ENCODE measurements around the gene ENAH.

DNA sequence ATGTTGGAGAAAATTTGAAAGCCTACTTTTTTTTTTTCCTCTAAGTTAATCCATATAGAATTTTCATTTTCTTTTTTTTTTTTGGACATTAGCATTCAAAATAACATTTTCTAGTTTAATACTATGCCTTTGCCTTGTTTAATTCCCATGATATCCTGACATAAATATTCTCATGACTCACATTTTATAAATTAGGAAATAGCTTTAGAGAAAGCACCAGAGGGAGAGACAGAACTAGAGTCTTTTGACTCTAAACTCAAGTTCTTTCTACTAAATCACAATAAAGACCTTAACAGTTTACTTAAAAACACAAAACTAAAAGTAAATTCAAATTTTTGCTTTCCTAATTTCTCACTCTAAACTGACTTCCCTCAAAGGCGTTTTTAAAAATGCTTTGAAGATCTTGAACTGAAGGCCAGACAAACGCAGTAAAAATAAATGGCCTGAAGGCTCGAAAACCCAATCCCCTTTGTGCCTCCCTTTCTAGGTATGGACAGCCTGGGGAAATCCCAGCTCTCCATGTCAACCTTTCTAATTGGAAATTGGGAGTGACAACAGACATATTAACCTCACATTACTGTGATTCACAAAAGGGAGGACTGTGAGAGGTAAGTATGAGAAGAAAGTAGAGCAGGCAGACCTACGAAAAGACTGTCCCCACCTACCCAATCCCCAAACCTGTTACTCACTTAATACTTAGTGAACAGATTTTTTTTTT lies 104.6 kb downstream of the ENAH start:
- TF ChIP-seq CTCF (IDR thresholded peaks at IDR 0.05) (no peak), EP300 (IDR thresholded peaks at IDR 0.05) (no peak), POLR2A (IDR thresholded peaks at IDR 0.05) (no peak)

Measured in gastroesophageal sphincter (tissue), 3 donors.